Upper lobe of left lung (tissue), 4 donors: ENCODE data around the gene CDKL2.

Experiments
- CTCF ChIP-seq, 6 experiments: fragments of 450-650 bp in 4 of 6; fragments of 200-600 bp in 2 of 6; sonication (generic) in 2 of 6; IDR thresholded peaks; one replicate each; pipeline ENCODE4 v1.5.1; 2016 to 2019; ENCODE audit warnings: antibody characterized with exemption in 6 of 6
- POLR2AphosphoS5 ChIP-seq, 2 donors: sonication (generic); formaldehyde crosslinking; IDR thresholded peaks; one replicate each; pipeline ENCODE4 v1.5.1; 2017; ENCODE audit warnings: antibody characterized with exemption in 2 of 2

DNA sequence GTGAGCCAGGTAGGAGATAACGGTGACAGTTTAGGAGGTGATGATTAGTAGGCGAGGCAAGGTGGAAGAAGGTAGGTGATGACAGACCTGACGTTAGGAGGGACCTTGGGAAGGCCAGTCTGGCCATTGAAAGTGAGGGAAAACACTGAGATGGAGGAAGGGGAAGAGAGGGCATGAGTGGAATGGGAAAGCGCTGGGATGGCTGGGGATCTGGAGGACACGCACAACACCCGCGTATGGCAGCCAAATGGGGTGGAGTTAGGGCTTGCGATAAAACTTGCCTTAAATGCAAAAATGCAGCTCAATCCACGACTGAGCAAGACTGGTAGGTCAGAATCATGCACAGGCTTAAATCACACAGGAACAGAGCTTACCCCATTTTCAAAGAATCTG lies 605 bp upstream of the CDKL2 start:
- TF ChIP-seq CTCF (IDR thresholded peaks at IDR 0.05) (no peak), POLR2AphosphoS5 (IDR thresholded peaks at IDR 0.05) (no peak)
